GM18858 (cell line): ENCODE results near the gene TCP1.
"Not testable (repeated sequence)": the region's sequence is repeated elsewhere in the genome, so short reads cannot be mapped to it uniquely, and the experiment has no call there.

Source experiments
- ATAC-seq: cut with Tn5 transposase; IDR thresholded peaks from one replicate; pipeline ENCODE4 v1.9.1; 2021; ENCODE audit not compliant: unreplicated experiment

The TCP1 gene

DNA sequence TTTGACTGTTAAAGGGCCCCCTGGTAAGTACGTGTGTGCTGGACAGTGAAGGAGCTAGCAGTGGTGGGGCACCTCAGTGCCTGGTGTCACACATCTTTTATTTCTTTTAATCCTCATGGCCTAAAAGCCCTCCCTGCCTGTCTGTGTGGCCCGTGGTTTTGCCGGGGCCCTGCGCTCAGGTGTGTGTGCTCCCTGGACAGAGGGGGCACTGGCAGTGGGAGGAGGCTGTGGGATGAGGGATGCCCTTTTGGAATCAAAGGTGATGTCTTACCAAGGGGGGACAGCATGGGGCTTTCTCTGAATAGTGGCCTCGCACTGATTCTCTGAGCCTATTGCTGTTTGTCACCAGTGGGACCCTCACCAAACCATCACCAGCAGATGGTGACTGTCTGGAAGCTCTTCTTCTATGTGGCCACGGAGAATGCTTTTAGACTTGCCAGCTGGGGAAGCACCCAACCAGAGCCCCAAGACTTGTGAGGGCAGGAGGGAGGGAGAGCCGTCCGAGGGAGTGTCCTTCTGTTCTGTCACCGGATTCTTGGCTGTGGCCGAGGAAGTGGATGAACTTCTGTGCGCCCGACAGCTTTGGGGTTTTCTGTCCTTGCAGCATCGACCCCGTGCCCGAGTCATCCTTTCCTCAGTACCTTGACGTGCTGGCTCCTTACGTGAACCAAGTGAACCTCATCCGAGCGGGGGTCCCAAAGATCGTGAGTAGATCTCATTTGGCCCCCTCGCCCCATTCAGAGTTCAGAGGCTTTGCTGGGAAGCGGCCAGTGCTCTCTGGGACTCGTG lies 28.7 kb upstream of the TCP1 start:
- no peak for ATAC-seq

DNA sequence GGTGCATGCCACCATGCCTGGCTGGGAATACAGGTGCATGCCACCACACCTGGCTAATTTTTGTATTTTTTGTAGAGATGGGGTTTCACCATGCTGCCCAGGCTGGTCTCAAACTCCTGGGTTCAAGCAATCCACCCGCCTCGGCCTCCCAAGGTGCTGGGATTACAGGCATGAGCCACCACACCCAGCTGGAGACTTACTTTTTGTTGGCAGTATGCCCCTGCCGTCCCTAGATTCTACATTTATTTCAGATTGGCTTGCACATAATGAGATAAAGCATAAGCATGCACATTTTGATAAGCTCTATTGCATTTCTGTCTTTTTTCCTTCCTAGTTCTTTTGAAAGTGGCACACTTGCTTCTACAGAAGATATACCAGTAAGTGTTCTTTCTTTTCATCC lies 27.4 kb upstream of the TCP1 start:
- ATAC-seq, result not testable (repeated sequence)

DNA sequence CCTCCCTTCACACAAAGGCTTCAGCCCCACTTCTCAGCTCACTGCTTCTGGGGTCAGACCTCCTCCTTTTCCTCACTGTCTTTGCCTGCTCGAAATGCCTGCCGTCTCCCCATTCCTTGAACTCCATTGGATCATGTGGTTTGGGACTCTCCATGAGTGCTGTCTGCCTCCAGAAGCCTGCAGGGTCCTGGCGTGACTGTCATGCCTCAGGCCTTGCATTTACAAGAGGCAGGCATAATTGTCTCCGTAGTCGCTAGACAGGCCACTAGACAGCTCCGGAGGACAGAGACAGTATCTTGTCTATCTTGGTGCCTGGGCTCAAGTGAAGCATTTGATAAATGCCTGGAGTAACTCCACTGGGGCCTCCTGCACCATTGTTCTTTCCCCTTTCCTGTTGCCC lies 26.0 kb upstream of the TCP1 start:
- no peak for ATAC-seq

DNA sequence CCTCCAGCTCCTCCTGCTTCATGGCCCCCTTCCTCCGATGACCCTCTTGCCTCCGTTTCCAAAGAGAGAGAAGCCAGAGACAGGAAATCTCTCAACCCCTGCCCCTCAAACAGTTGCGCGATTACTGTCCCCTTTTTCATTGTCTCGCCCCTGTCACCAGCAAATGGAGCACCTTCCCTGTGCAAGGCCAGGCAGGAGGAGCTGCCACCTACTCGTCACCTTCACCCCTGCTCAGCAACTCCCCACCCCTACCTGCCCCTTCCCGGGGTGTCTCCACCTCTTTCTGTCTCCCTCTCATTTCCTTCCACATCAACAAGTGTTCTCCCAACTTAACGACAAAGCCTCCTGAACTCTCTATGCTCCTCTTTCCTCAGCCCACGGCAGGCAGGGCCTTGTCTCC lies 24.4 kb upstream of the TCP1 start:
- no peak for ATAC-seq

DNA sequence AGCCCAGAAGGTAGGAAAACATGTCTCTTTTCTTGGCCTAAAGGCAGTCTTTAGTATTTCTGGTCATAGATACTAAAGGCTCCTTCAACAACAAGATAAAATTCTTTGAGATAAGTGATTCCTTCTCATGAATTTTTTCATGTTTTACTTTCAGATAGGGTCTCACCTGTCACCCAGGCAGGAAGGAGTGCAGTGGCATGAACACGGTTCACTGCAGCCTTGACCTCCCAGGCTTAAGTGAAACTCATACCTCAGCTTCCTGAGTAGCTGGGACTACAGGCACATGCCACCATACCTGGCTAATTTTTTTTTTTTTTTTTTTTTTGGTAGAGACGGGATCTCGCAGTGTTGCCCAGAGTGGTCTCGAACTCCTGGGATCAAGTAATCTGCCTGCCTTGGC lies 19.7 kb upstream of the TCP1 start:
- no peak for ATAC-seq

DNA sequence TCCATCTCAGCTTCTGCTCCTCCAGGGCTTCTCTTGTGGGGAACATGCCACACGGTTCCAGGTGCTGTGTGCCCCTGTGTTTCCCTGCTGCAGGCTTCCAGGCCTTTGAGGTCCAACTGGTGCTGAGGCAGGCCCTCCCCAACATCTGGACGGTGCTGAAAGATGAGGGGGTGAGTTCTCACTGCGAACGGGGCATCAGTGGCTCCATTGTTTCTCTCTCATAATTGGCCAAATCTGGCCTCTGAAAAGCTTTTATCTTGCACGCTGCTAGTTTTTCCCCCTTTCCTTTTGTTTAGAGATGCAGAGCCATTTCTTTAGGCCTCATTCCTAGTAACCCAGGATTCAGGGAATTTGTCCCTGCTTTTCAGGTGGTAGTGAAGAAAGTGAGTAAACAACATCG lies 19.2 kb upstream of the TCP1 start:
- no peak for ATAC-seq

DNA sequence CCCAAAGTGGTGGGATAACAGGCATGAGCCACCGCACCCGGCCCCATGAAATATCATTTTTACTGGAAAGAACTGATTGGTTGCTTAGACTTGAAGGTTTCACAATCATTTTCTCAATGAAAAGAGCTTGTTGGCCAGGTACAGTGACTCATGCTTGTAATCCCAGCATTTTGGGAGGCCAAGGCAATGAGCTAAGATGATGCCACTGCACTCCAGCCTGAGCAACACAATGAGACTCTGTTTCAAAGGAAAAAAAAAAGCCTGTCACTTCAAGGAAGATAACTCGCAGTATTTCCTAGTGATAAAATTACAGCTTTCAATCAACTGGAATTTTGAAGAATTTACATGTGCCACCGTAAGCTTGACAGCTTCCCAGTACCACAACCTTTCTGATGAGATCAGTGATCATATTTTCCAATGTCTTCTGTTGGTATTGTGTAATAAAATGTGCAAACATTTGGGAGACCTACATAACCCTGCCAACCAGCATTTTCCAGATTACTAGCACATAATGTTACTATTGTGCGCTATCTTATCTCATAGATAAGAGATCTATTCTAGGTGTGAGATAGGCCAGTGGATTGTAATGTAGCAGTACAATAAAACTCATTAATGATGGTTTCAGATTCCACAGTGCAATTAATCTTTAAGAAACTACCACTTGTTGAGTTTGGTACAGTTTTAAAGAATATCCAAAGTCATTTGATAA lies 17.9 kb upstream of the TCP1 start:
- no peak for ATAC-seq

DNA sequence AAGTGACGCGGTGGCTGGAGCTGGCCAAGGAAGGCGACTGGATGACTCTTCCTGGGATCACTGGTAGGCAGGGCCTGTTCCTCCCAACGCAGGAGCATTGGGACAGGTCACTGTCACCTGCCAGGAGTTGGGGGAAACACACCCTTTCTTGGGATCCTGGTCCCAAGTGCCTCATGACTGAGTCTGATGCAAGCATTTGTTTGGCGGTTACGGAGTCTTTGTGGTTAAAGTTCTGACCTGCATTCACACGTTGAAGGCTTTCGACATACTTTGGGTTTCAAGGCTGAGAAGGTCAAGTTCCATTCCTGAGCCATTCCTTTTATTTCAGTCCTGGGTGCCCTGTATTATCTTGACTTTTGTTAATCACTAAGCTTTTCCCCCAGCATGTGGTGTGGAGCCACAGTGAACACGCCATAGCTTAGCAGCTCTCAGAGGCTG lies 16.6 kb upstream of the TCP1 start:
- no peak for ATAC-seq

DNA sequence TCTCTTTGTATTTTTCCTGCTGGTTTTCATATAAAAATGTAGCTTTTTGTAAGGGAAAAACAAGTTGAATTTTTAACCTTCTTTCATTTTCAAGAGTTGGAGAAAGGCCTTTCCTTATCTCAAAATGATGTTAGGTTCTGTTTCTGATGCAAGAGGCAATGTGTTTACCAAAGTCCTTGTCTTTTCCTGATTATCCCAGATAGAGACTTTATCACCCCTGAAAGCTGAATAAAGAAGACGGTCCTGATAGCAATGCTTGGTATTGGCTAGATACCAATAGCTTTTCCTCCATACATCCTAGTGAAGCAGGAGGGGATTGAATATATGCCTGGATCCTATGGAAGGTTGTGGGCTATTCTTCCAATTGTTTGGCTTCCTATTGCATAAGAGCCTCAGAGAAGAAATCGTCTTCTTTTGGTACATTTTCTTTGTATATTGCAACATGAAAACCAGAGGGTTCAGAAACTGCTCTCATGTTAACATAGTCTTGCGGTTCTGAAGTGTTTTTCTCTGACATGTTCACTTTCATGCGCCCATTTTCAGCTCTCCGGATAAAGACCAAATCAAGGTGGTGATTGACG lies 16.1 kb upstream of the TCP1 start:
- ATAC-seq, result no peak

DNA sequence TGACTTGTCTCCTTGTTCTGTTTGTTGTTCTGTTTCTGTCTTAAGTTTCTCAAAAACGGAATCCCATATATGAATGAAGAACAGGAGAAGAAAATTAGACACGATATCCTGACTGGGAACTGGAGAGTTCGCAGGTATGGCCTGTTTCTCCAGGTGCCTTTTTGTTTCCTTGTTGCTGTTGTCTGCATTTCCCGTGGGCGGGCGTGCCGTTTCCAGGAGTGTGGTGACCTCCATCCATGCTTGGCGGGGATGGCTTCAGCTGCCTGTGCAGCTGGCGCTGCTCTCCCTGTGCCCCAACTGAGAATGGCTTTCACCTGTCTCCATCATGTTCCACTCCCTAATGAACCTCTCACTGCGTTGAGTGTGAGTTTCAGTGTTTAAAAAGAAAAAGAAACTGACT lies 15.1 kb upstream of the TCP1 start:
- ATAC-seq, result no peak

DNA sequence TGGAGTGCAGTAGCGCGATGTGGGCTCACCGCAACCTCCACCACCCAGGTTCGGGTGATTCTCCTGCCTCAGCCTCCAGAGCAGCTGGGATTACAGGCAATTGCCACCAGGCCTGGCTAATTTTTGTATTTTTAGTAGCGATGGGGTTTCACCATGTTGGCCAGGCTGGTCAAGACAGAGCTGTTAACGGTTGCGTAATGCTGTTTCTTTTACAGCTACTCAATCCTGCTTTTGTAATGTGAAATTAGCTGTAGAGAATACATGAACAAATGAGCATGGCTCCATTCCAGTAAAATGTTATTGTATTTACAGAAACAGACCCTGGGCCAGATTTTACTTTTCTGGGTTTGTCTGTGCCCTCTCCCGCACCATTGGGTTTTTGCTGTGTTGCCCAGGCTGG lies 12.5 kb upstream of the TCP1 start:
- ATAC-seq, result no peak

DNA sequence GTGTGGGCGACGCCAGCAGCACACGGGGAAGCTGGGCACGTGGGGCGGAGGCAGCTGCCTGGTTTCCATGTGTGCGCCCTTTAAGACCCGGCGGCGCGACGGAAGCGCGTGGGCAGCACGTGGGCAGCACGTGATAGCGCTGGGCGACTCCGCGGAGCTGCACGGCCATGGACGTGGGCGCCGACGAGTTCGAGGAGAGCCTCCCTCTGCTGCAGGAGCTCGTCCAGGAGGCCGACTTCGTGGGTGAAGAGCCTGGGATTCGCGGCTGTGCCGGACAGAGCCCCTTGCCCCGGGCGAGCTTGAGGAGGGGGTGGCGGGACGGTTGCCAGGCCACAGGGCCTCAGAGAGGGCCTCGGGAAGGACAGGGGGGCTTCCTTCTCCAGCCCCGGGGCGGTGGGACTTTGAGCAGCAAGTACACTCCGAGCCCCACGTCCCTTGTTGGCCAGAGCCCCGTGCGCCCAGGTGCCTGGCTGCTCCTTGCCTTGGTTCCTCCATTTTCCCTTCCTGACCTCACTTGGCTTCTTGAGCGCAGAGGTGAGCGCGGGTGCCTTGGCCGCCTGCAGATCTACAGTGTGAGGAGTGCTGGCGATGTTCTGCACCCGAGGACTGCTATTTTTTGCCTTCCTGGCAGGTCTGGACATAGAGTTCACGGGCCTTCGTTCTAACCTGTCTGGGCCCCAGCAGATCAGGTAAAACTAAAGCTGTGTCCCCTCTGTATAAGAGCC lies 10.9 kb upstream of the TCP1 start, which contains the start of gene PNLDC1:
Gene PNLDC1, plus strand, starts transcription at position 136 of the 725 bp plus-strand sequence. Its CDS starts 32 bp downstream, at position 168.
- no peak for ATAC-seq

DNA sequence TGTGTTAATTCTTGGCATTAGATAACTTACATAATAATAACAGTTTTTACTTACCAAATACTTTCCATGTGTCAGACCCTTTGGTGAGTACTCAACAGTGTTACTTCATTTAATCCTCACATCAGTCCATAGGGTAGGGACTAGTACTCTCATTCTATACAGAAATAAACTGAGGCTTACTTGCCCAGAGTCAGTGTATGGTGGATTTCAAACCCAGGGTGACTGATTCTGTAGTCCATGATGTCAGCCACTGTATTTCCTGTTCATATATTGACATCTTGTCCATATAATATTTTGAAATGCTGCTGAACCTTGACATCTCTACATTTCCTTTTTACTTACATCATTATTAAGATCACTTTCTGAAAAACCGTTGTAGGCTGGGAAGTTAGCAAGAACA lies 8.2 kb upstream of the TCP1 start:
- no peak for ATAC-seq

DNA sequence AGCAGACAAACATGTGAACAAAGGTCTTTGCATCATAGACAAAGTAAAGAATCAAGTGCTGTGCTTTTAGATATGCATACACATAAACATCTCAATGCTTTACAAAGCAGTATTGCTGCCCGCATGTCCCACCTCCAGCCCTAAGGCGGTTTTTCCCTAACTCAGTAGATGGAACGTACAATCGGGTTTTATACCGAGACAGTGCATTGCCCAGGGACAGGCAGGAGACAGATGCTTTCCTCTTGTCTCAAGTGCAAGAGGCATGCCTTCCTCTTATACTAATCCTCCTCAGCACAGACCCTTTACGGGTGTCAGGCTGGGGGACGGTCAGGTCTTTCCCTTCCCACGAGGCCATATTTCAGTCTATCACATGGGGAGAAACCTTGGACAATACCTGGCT lies 5.6 kb upstream of the TCP1 start:
- not testable (repeated sequence) for ATAC-seq

DNA sequence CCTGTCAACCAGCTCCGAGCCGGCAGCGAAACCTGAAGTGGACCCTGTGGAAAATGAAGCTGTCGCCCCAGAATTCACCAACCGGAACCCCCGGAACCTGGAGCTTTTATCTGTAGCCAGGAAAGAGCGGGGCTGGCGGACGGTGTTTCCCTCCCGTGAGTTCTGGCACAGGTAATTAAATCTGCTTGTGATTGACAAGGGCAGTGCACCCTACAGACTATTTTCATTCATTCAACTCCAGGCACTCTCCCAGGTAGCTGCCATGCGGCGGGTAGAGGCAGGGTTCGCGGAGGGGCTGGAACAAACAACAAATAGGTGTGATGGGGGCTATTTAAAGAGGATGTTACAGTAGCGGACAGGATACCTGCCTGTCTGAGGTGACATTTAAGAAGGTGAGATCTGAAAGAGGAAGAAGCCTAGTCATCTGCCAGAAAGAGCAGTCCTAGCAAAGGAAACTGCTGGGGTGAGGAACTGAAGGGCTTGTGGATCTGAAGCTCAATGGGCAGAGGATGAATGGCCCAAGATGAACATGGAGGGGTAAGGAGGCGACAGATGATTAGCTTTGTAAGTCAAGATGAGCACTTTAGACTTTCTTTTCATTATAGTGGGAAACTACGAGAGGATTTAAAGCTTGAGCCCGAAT lies 1.7 kb upstream of the TCP1 start:
- ATAC-seq, result no peak

DNA sequence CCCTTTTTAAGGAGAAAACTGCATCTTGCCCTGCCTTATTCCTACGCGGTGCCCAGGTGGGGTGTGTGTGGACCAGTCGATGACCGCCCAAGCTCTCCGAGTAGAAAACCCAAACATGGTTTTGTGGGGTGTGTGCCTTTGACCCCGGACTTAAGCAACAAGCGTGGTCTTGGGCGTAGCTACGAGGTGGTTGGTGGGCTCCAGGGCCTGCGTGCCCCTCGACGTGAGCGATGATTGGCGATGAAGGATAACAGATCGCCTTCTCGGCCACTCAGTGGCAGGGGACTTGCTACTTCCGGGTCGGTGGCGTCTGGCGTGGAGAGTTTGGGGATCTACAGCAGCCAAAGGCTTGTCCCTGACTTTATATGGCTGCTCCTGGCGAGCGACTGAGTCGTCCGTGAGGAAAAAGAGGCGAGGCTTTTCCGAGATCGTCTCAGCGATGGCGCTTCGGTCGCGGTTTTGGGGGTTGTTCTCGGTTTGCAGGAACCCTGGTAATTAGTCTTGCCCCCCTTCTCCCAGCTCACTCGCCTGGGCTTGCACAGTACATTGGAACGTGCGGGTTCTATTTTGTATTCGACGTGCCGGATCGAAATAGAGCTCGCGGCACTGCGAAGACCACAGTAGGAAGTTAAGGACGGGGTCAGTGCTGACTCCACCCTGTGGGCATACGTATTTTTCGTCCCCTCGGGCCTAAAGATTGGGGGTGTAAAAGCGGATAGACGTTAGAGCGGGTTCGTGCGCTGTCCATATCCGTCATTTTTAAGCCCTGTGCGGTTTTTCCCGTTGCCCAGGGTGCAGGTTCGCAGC lies 950 bp upstream of the TCP1 start, which contains the start of gene MRPL18:
Gene MRPL18, plus strand, starts transcription at position 319 of the 807 bp plus-strand sequence. Its CDS starts 121 bp downstream, at position 440.
- peak; percentile 77 for ATAC-seq

DNA sequence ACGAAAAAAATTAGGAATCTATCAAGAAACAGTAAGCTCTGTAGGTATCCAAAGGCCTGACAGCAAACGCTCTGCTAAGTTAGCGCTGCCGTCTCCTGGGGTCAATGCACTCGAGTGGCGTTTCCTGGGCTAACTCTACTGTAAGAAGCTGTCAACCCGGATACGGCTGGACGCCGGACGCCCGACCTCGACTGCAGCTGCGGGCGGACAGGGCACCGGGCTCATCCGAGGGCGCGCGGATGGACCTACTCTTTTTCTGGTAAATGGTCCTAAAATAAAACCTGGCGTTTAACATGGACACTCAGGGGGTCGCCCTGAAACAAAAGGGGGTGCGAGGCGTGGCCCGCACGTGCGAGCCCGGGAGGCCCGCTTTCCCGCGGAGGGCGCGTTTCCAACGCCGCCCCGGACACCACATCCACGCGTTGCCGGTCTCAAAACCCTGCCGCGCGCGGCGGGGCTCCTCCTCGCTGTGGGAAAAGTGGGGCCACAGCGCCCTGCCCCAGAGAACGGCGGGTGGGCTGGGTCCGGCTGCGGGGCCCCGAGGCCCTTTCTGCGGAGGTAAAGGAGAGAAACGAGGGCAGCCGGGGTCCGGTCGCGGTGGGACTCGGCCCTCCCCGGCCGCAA lies 537 bp downstream of the TCP1 start:
- no peak for ATAC-seq

DNA sequence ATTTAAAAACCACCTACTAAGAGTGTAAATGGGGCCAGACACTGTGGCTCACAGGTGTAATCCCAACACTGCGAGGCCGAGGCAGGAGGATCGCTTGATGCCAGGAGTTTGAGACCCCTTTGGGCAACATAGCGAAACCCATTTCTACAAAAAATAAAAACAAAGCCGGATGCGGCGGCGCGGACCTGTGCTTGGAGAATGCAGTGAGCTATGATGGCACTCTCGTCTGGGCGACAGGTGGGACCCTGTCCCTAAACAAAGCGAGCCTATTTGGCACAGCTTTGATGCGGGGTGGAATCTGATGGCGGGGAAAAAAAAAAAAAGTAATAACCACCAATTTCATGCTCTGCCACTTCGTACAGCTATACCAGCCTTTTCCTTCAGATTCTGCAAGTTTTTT lies 1.1 kb downstream of the TCP1 start:
- no peak for ATAC-seq

DNA sequence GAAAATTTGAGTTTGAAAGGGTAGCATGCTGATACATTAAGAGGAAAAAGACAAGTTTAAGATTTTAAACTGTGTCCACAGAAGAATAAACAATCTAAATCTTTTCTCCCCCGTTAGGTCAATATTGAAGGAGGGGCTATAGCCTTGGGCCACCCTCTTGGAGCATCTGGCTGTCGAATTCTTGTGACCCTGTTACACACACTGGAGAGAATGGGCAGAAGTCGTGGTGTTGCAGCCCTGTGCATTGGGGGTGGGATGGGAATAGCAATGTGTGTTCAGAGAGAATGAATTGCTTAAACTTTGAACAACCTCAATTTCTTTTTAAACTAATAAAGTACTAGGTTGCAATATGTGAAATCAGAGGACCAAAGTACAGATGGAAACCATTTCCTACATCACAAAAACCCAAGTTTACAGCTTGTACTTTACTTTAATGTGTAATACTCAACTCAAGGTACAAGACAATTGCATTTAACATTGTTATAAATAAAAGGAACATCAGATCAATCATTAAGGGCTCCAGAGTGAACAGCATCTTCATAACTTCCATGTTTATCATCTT lies 10.8 kb downstream of the TCP1 start:
- ATAC-seq, result no peak
